ENCODE measurements around the gene YEATS4. TPM values are rescaled to one million over a fixed set of nuclear protein-coding genes. Genes with fewer than 3 reads are reported as not detected.

The YEATS4 gene
- total RNA-seq, 4 donors from 2014 or later, result 9.6 to 48.7 (median 16.6) TPM

DNA sequence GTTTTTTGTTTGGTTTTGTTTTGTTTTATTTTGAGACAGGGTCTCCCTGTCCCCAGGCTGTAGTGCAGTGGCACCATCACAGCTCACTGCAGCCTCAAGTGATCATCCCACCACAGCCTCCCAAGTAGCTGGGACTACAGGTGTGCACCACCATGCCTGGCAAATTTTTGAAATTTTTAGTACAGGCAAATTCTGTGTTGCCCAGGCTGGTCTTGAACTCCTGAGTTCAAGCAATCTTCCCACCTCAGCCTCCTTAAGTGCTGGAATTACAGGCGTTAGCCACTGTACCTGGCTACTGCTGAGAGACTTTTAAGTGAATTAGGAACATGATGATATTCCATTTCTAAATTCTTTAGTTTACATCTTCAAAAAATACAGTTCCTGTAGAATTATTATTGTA is 8.8 kb upstream of the YEATS4 start:
- H3K4me1 ChIP-seq, result no peaks in the 10 kb centered on the region
- H3K27me3 ChIP-seq, result peaks cover 8% of the 10 kb centered on the region
- no peaks in the 10 kb centered on the region for H3K9me3 ChIP-seq
- no peak for ATAC-seq
- TF ChIP-seq POLR2A (IDR thresholded peaks at IDR 0.05), result no peak
- TF ChIP-seq, protein P1, sequence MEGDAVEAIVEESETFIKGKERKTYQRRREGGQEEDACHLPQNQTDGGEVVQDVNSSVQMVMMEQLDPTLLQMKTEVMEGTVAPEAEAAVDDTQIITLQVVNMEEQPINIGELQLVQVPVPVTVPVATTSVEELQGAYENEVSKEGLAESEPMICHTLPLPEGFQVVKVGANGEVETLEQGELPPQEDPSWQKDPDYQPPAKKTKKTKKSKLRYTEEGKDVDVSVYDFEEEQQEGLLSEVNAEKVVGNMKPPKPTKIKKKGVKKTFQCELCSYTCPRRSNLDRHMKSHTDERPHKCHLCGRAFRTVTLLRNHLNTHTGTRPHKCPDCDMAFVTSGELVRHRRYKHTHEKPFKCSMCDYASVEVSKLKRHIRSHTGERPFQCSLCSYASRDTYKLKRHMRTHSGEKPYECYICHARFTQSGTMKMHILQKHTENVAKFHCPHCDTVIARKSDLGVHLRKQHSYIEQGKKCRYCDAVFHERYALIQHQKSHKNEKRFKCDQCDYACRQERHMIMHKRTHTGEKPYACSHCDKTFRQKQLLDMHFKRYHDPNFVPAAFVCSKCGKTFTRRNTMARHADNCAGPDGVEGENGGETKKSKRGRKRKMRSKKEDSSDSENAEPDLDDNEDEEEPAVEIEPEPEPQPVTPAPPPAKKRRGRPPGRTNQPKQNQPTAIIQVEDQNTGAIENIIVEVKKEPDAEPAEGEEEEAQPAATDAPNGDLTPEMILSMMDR (IDR thresholded peaks at IDR 0.05), result no peak
- no peak for TF ChIP-seq EP300 (IDR thresholded peaks at IDR 0.05)
- TF ChIP-seq POLR2AphosphoS5 (IDR thresholded peaks at IDR 0.05), result no peak
- H3K4me3 ChIP-seq, result no peak overlapping the region
- no peaks in the 10 kb centered on the region for H3K36me3 ChIP-seq
- H3K27ac ChIP-seq, result no peak overlapping the region
- WGBS, 2 donors (ENCODE audit: low coverage in 1 of 2), result 92% methylated on average over 1 of the region's 1 CpG; no CpG with 5 or more reads in 1 of the 2 donors

DNA sequence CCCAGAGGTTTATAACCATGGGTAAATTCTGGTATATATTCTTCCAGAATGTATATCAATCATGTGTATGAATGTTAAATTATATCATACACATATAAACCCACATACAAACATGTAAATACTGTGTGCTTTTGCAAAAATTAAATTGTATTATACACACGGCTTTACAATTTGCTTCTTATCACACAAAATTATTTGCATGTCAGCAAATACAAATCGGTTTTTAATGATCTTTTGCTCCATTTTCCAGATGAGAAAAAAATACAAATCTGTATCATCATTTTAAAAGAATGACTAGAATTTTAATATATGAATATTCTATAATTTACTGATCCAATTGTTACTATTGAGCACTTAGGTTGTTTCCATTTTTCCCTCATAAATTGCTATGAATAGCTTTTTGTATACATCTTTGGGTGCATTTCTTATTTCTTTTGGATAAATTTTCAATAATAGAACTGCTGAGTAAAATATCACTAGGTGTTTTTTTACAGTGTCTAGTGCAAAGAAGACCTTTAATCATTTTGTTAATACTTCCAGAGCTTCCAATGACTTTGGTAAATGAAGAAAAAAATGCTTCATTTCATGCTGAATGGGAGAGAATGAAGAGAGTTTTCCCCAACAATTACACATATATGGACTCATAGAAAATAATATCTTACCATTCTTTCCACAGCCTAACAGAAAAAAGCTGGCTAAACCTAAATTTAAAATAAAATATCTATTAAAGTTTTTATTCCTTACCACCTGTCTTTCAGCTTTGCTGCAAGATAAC is 7.9 kb upstream of the YEATS4 start:
- WGBS, 2 donors (ENCODE audit: low coverage in 1 of 2), result 67 to 82% methylated on average over 2 of the region's 2 CpGs
- peaks cover 3% of the 10 kb centered on the region for H3K27me3 ChIP-seq
- no peaks in the 10 kb centered on the region for H3K4me1 ChIP-seq
- no peak for ATAC-seq
- no peak for TF ChIP-seq POLR2AphosphoS5 (IDR thresholded peaks at IDR 0.05)
- TF ChIP-seq, protein P1 (IDR thresholded peaks at IDR 0.05), result no peak
- no peak for TF ChIP-seq POLR2A (IDR thresholded peaks at IDR 0.05)
- no peak for TF ChIP-seq EP300 (IDR thresholded peaks at IDR 0.05)
- no peaks in the 10 kb centered on the region for H3K36me3 ChIP-seq
- no peaks in the 10 kb centered on the region for H3K9me3 ChIP-seq
- H3K4me3 ChIP-seq, result no peak overlapping the region
- H3K27ac ChIP-seq, result no peak overlapping the region

DNA sequence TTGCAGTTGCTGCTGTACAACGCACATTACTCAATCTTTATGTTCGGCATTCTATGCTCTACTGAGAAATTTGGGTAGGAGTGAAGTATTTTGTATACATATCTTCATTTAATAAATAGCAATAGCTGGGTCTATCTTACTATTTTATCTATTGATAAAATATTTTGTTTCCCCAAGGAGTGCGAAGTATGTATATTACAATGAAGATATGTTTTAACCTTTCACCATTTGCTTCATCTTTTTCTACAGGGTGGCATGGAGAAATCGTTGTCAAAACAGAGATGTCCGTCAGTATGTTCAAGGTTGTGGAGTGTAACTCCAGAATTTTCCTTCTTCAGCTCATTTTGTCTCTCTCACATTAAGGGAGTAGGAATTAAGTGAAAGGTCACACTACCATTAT is 6.6 kb upstream of the YEATS4 start:
- ATAC-seq, result no peak
- no peak overlapping the region for H3K27ac ChIP-seq
- 91 to 92% methylated on average over 4 to 5 of the region's 5 CpGs for WGBS, 2 donors (ENCODE audit: low coverage in 1 of 2)

DNA sequence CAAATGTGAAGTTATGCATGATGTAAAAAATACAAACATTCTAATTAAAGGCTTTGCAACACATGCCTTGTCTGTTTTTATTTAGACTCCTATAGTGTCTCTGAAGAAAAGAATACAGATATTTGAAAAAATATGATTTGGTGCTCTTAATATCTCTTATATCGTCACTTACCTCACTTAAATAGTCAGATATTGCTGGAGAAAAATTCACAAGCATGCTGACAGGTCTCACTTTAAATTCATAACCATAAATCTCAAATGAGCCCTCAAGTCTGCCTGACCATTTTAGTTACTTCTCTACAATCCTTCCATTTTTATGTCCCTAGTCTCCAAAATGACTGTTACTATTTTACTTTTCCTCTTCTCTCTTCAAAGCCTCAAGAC is 5.4 kb upstream of the YEATS4 start:
- Histone ChIP-seq H3K27ac (no peak overlapping the region), H3K36me3 (no peaks in the 10 kb centered on the region), H3K9me3 (no peaks in the 10 kb centered on the region), H3K27me3 (peaks cover 3% of the 10 kb centered on the region), H3K4me3 (no peak overlapping the region), H3K4me1 (peaks cover 0 to 5% (median 0%) of the 10 kb centered on the region in 3 donors)
- ATAC-seq, result no peak
- 70 to 100% methylated on average over 1 of the region's 1 CpG for WGBS, 2 donors (ENCODE audit: low coverage in 1 of 2)
- TF ChIP-seq POLR2A (IDR thresholded peaks at IDR 0.05), result no peak
- TF ChIP-seq, protein P1 (IDR thresholded peaks at IDR 0.05), result no peak
- TF ChIP-seq POLR2AphosphoS5 (IDR thresholded peaks at IDR 0.05), result no peak
- no peak for TF ChIP-seq EP300 (IDR thresholded peaks at IDR 0.05)

More for the DNA sequence above, 6.6 kb upstream of the YEATS4 start:
- Histone ChIP-seq H3K4me3 (no peak overlapping the region), H3K27me3 (peaks cover 3% of the 10 kb centered on the region), H3K36me3 (no peaks in the 10 kb centered on the region), H3K9me3 (no peaks in the 10 kb centered on the region), H3K4me1 (no peaks in the 10 kb centered on the region)
- TF ChIP-seq EP300 (IDR thresholded peaks at IDR 0.05) (no peak), POLR2AphosphoS5 (IDR thresholded peaks at IDR 0.05) (no peak)
- TF ChIP-seq, protein P1 (IDR thresholded peaks at IDR 0.05), result no peak

DNA sequence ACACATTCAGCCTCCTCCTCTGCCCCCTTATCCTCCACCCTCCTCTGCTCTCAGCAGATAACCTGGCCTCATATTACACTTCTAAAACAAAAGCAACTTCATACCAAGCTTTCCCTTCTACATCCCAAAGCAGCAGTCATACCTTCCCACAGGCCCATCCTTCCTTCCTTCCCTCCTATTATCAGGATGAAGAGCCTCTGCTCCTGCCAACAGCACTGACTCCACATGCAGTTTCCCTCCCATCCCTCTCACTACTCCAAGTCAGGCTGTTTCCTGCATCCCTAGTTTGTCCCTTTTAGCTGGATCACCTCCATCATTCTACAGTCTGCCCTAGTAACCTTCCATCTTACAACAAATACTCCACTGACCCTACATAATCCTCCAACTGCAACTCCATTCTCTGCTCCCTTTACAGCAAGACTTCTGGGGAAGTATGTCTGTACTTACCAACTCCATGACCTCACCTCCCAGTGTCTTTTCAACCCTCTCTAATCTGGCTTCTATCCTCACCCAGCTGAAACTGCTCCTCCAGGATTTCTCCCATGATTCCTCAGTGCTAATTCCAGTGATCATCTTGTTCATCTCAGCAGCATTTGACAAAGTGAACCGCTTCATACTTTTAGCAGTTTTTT is 4.9 kb upstream of the YEATS4 start:
- H3K27ac ChIP-seq, result no peak overlapping the region
- peaks cover 0 to 8% (median 0%) of the 10 kb centered on the region in 3 donors for H3K4me1 ChIP-seq
- no peak for TF ChIP-seq POLR2A (IDR thresholded peaks at IDR 0.05)
- TF ChIP-seq, protein P1 (IDR thresholded peaks at IDR 0.05), result no peak
- no peak for TF ChIP-seq POLR2AphosphoS5 (IDR thresholded peaks at IDR 0.05)
- no peak for TF ChIP-seq EP300 (IDR thresholded peaks at IDR 0.05)
- peaks cover 3% of the 10 kb centered on the region for H3K27me3 ChIP-seq
- no peaks in the 10 kb centered on the region for H3K36me3 ChIP-seq
- H3K4me3 ChIP-seq, result no peak overlapping the region
- ATAC-seq, result no peak
- H3K9me3 ChIP-seq, result no peaks in the 10 kb centered on the region
- WGBS, 2 donors (ENCODE audit: low coverage in 1 of 2), result 40 to 50% methylated on average over 1 of the region's 1 CpG

Measured in gastroesophageal sphincter (tissue), 4 donors.